Panc1 (cell line): ENCODE results near the gene MCCC1. TPM values are rescaled to one million over a fixed set of nuclear protein-coding genes. Genes with fewer than 3 reads are reported as not detected.

Experiments
- ATAC-seq: fragments of 200-7000 bp; cut with Tn5 transposase; 2 replicates; pipeline ENCODE4 v1.9.1; 2020; ENCODE audit warnings: mild to moderate bottlenecking, moderate library complexity
- BruUV-seq: library from RNA; stranded (reverse); fragments of 400-500 nt; replicated peaks from 2 replicates; lab custom pipeline; 2021; lab: Mats Ljungman, UMichigan
- CTCF ChIA-PET: fragments of 300-600 bp; sonication (Branson Sonifier 250); formaldehyde crosslinking; loops from one replicate; lab custom pipeline; 2022; ENCODE audit warnings: antibody characterized with exemption; lab: Charles Lee
- POLR2A ChIA-PET: fragments of 300-600 bp; sonication (Branson Sonifier 250); formaldehyde crosslinking; loops from one replicate; lab custom pipeline; 2022; ENCODE audit warnings: antibody characterized with exemption; lab: Charles Lee
- DNase-seq: peaks from one replicate; pipeline ENCODE4 v3.0.0-alpha.2; 2010; ENCODE audit warnings: low read depth, low spot score
- H3K27ac ChIP-seq: 2 replicates; pipeline ENCODE4 v1.5.1; 2011; ENCODE audit warnings: mild to moderate bottlenecking, low read length, inconsistent platforms
- H3K27me3 ChIP-seq: fragments of 200-500 bp; sonication (Bioruptor generic); 2 replicates; pipeline ENCODE4 v1.6.0; 2014; ENCODE audit warnings: low read length, inconsistent platforms; ENCODE audit not compliant: control insufficient read depth, insufficient read depth
- H3K36me3 ChIP-seq: fragments of 200-500 bp; sonication (Bioruptor generic); 2 replicates; pipeline ENCODE4 v1.5.1; 2014; ENCODE audit warnings: inconsistent platforms, mild to moderate bottlenecking, low read length, moderate library complexity; ENCODE audit not compliant: control insufficient read depth, insufficient read depth
- H3K4me1 ChIP-seq: 2 replicates; pipeline ENCODE4 v1.5.1; 2011; ENCODE audit warnings: inconsistent platforms, mild to moderate bottlenecking, low read length, moderate library complexity; ENCODE audit not compliant: control insufficient read depth, insufficient read depth
- H3K4me3 ChIP-seq, 2 experiments: 2 replicates each; pipeline ENCODE4 v1.5.1; 2011 to 2012; ENCODE audit warnings: low read depth in 2 of 2, low read length in 2 of 2, mild to moderate bottlenecking in 2 of 2, inconsistent platforms in 1 of 2, moderate library complexity in 1 of 2
- H3K9me3 ChIP-seq: fragments of 200-500 bp; sonication (Bioruptor generic); 2 replicates; pipeline ENCODE4 v1.5.1; 2014; ENCODE audit warnings: low read depth, mild to moderate bottlenecking, inconsistent platforms, low read length, moderate library complexity; ENCODE audit not compliant: control insufficient read depth, insufficient read depth
- POLR2AphosphoS5 ChIP-seq: IDR thresholded peaks from 2 replicates; pipeline ENCODE4 v1.6.1; 2012; ENCODE audit warnings: mild to moderate bottlenecking, low read depth, low read length, moderate library complexity
- SIN3A ChIP-seq: IDR thresholded peaks from 2 replicates; pipeline ENCODE4 v1.6.1; 2012; ENCODE audit warnings: low read depth, mild to moderate bottlenecking, low read length, moderate library complexity, borderline replicate concordance; ENCODE audit not compliant: insufficient read depth
- TCF7L2 ChIP-seq: IDR thresholded peaks from 2 replicates; pipeline ENCODE4 v1.6.1; 2011; ENCODE audit warnings: mild to moderate bottlenecking, low read depth, low read length, inconsistent platforms
- in situ Hi-C: cut with HindIII; loops from 2 replicates; pipeline ENCODE4 v1.10.0; 2016; ENCODE audit warnings: low sequenced_read_pairs, low pct_unique_long_range_greater_than_20kb
- intact Hi-C: fragments of 100-400 bp; cut with micrococcal nuclease; formaldehyde crosslinking; loops from one replicate; pipeline ENCODE4 v1.10.0; 2022; ENCODE audit not compliant: unreplicated experiment
- total RNA-seq: library from RNA; stranded (reverse); gene quantifications from one replicate; pipeline ENCODE4 v1.2.1, GENCODE V29; 2021; ENCODE audit not compliant: unreplicated experiment
- TF ChIP-seq, protein P1 (sequence below), 2 experiments: IDR thresholded peaks; 2 replicates each; pipeline ENCODE4 v1.6.1; 2011 to 2012; ENCODE audit warnings: low read depth in 2 of 2, control low read depth in 1 of 2, low read length in 1 of 2, mild to moderate bottlenecking in 1 of 2, moderate library complexity in 1 of 2; ENCODE audit not compliant: insufficient read depth in 1 of 2
- TF ChIP-seq, protein P2 (sequence below): fragments of 450-650 bp; IDR thresholded peaks from 2 replicates; pipeline ENCODE4 v1.5.1; 2017; ENCODE audit warnings: mild to moderate bottlenecking

MCCC1 gene
- total RNA-seq, 1 experiment from 2014 or later = 24.2 TPM

DNA sequence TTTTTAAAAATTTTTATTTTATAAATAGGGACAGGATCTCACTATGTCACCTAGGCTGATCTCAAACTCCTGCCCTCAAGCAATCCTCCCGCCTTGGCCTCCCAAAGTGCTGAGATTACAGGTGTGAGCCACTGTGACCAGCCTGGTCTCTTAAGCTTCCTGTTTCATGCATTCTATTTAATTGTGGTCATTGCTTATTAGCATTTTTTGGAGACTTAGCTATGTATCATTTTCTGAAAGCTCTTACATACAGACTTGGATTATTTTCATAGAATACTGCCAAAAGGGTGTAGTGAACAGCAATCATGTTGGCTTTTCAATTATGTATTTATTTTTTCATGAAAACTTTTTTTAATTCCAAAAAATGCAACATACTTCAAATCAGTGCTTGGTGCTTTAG, 67.5 kb downstream of the MCCC1 start:
- in situ Hi-C loops (no loop called here), intact Hi-C loops (no loop called here)
- CTCF ChIA-PET = no interaction called here
- Histone ChIP-seq H3K4me3 (no peak overlapping the region), H3K27me3 (no peaks in the 10 kb centered on the region), H3K4me1 (no peaks in the 10 kb centered on the region), H3K9me3 (no peaks in the 10 kb centered on the region), H3K27ac (no peak overlapping the region), H3K36me3 (no peaks in the 10 kb centered on the region)
- no peak for TF ChIP-seq SIN3A
- TF ChIP-seq POLR2AphosphoS5 = no peak
- TF ChIP-seq, protein P1, sequence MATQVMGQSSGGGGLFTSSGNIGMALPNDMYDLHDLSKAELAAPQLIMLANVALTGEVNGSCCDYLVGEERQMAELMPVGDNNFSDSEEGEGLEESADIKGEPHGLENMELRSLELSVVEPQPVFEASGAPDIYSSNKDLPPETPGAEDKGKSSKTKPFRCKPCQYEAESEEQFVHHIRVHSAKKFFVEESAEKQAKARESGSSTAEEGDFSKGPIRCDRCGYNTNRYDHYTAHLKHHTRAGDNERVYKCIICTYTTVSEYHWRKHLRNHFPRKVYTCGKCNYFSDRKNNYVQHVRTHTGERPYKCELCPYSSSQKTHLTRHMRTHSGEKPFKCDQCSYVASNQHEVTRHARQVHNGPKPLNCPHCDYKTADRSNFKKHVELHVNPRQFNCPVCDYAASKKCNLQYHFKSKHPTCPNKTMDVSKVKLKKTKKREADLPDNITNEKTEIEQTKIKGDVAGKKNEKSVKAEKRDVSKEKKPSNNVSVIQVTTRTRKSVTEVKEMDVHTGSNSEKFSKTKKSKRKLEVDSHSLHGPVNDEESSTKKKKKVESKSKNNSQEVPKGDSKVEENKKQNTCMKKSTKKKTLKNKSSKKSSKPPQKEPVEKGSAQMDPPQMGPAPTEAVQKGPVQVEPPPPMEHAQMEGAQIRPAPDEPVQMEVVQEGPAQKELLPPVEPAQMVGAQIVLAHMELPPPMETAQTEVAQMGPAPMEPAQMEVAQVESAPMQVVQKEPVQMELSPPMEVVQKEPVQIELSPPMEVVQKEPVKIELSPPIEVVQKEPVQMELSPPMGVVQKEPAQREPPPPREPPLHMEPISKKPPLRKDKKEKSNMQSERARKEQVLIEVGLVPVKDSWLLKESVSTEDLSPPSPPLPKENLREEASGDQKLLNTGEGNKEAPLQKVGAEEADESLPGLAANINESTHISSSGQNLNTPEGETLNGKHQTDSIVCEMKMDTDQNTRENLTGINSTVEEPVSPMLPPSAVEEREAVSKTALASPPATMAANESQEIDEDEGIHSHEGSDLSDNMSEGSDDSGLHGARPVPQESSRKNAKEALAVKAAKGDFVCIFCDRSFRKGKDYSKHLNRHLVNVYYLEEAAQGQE (IDR thresholded peaks at IDR 0.05; ENCODE audit: insufficient read depth in 1 of 2, low read depth in 2 of 2, low read length in 1 of 2) = no peak
- no peak for TF ChIP-seq TCF7L2
- TF ChIP-seq, protein P2, sequence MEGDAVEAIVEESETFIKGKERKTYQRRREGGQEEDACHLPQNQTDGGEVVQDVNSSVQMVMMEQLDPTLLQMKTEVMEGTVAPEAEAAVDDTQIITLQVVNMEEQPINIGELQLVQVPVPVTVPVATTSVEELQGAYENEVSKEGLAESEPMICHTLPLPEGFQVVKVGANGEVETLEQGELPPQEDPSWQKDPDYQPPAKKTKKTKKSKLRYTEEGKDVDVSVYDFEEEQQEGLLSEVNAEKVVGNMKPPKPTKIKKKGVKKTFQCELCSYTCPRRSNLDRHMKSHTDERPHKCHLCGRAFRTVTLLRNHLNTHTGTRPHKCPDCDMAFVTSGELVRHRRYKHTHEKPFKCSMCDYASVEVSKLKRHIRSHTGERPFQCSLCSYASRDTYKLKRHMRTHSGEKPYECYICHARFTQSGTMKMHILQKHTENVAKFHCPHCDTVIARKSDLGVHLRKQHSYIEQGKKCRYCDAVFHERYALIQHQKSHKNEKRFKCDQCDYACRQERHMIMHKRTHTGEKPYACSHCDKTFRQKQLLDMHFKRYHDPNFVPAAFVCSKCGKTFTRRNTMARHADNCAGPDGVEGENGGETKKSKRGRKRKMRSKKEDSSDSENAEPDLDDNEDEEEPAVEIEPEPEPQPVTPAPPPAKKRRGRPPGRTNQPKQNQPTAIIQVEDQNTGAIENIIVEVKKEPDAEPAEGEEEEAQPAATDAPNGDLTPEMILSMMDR = no peak
- no peak for DNase-seq
- no peak for ATAC-seq
- BruUV-seq = no TSS peak
- POLR2A ChIA-PET = no interaction called here

DNA sequence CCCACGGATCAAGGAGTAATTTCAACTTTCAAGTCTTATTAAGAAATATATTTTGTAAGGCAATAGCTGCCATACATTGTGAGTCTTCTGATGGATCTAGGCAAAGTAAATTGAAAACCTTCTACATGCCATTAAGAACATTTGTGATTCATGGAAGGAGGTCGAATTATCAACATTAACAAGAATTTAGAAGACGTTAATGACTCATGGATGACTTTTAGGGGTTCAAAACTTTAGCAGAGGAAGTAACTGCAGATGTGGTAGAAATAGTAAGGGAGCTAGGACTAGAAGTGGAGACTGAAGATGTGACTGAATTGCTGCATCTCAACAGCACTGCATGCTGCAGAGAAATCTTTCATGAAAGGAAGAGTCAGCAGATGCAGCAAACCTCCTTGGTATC, 70.9 kb downstream of the MCCC1 start:
- POLR2A ChIA-PET = no interaction called here
- Histone ChIP-seq H3K4me3 (no peak overlapping the region), H3K27me3 (no peaks in the 10 kb centered on the region), H3K27ac (no peak overlapping the region), H3K9me3 (no peaks in the 10 kb centered on the region), H3K4me1 (no peaks in the 10 kb centered on the region), H3K36me3 (no peaks in the 10 kb centered on the region)
- in situ Hi-C loops (no loop called here), intact Hi-C loops (no loop called here)
- TF ChIP-seq POLR2AphosphoS5 (no peak), TCF7L2 (no peak), SIN3A (no peak)
- TF ChIP-seq, protein P1 (IDR thresholded peaks at IDR 0.05; ENCODE audit: insufficient read depth in 1 of 2, low read depth in 2 of 2, low read length in 1 of 2) = no peak
- TF ChIP-seq, protein P2 = no peak
- CTCF ChIA-PET = no interaction called here
- ATAC-seq (no peak), DNase-seq (no peak)
- no TSS peak for BruUV-seq
